GM11168 (cell line): ENCODE measurements around the gene KCP.
"Not testable (repeated sequence)": the region's sequence is repeated elsewhere in the genome, so short reads cannot be mapped to it uniquely, and the experiment has no call there.

Experiments
- in situ Hi-C: fragments of 300-500 bp; cut with MboI; formaldehyde crosslinking; loops from one replicate; pipeline ENCODE4 v1.12.0; 2022; ENCODE audit warnings: low sequenced_read_pairs; ENCODE audit not compliant: unreplicated experiment

The KCP gene

DNA sequence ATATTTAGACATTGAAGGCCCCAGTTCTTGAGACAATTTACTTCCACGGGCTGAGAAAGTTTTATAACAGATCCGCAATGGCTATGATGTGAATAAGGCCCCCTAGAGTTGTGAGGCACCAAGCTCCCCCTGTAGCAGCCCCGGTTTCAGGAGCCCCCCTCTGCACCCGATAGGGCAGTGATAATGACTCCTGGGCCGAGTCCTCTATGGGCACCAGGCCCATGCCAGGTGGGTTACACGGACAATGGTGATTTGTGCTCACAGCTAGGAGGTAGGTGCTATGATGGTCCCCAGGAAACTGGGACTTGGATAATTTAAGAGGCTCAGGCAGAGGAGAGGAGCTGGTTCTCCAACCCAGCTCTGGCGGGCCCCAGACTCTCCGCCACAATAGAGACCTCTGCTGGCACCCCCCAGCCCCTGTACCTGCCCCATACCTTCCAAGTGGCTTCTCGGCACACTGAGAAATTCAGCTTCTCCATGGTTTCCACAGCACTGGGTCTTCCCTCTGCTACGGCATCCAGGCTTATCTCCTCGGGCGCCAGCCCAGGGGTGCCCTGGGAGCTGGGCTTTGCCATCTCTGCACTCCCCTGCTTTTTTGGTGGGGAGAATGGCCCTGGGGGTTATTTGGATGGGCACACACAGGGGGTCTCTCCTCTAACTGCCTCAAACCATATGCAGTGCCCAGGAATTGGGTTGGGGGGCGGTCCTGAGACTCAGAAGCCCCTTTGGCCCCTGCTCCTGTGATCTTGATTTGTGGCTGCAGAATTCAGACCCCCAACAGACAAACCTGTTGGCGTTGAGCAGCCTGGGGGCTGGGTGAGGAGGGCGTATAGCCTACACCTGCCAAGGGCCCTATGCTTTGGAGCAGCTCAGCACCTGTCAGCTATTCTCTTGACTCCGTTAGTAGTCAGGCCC is 12.2 kb upstream of the KCP start:
- in situ Hi-C loops: no loop called here

DNA sequence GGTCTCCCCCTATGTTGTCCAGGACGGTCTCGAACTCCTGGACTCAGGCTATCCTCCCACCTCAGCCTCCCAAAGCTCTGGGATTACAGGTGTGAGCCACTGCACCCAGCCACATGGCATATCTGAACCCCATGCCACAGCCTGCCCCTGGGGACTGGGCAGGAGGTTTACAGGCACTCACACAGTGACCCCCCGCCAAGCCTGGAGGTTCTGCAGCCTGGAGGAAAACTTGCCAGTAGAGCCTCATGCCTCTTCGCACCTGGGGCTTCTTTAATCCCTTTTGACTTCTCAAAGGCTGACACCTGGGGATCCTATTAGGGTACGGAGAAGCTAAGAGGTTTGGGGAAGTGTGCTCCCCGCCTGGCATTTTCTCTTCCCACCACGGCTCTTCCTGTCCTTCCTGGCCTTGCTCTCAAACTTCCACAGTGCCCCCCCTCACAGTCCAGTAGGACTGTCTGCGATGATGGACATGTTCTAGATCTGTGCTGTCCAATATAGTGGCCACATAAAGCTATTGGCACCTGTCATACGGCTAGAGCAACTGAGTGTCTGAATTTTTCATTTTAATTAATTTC is 11.4 kb upstream of the KCP start:
- in situ Hi-C loops: no loop called here

DNA sequence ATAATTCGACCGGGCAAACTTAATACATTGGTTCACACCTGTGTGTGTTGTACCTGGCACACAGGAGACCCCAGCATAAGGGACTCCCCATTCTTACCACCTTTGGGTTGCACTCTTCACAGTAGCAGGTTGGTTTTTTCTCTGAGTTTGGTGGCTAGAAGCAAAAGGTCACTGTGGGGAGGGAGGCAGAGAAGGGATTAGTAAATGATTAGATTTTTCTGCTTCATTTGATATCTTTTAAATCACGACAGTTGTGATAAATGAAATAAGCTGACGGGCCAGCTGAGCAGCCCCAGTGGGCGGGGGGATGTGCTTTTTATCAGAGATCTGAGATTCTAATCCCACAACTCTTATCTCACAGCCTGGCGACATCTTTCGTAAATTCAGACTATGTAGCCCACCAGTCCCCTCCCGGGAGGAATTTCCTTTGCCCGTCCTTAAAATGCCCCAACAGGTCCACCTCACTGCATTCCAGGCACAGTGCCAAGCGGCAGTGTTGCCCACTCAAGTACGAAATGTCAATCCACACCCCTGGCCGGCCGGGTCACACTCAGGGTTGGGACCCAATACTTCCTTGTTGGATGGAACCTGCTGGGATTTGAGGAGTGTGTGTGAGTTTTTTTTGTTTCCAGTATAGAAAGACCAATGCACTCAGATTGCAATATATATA is 10.5 kb upstream of the KCP start:
- in situ Hi-C loops: no loop called here

DNA sequence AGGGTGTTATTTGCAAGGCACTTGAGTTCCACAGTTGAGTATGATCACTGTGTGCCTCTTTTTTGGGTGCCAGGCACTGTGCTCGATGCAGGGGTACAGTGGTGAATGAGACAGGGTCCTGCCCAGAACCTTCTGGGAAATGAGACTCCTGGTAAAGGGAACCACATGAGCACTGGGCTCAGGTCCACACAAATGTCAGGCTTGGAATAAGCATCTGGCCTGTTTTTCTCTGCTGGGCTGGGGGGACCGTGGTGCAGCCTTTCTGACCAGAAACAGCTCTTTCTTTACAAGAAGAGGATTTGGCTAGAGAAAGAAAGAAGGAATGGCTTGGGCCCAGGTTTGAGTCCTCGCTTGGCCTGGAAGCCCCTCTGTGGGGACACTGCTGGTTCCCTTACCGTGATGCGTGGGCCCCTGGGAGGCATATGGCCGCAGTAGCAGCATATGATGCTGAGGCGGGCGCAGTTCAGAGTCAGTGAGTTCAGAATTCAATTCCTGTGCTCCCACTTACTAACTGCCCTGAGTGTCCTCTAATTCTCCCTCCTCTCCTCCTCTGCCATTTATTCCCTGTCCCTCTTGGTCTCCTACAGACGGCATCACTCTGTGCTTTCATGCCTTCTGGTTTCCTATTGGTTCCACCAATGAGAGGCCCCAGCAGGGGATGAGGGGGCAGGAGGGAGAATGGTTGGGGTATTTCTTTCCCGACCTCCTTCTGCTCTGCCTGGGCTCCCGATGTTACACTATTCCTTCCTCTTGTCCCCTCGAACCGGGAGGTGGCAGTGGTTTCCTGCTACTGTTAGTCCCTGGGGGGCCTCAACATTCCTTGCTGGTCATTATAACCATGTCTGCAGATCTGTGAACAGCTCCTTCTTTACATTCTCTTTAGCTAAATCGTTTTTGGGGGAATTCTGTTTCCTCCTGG is 9.6 kb upstream of the KCP start:
- in situ Hi-C loops: no loop called here

DNA sequence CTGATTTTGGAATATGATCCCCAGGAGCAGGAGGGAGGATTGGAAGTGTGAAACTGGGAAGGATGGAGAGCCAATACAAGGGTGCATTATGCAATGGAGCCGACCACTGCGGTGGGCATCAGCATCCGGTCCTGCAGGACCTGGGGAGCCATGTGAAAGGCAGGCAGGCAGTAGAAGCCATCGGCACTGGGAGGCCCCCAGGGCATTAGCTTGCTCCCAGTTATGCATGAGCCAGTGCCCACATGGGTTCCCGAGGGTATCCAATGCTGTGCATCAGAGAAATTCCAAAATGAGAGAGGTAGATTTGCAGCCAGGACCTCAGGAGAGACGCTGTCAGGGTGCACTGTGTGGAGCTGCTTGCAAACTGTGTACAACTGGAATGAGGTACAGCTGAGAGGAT is 8.7 kb upstream of the KCP start:
- in situ Hi-C loops: no loop called here

DNA sequence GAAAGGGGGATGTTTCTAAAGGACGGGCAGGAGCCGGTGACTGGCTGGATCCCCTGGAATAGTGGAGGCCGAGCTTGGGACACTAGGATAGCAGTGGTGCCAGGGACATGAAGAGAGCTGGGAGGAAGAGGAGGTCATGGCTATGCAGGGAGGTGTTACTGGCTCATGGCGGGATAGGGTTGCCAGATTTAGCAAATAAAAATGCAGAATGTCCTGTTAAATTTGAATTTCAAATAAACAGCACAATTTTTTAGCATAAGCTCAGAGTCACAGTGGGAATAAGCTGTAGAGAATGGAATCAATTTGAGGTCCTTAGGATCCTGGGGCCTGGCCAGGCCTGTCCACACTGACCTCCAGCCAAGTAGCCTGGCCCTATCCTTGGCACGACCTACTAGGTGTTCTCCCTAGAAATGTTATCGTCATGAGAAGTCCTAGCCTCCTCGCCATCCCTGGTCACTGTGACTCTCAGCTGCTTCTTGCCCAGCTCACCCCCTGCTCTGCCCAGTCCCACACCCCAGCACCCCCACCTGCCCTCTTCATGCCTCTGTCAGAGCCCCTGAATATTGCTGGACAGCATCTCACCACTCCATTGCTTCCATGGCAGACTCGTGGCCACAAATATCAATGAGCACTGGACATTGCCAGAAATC is 7.6 kb upstream of the KCP start:
- in situ Hi-C loops: no loop called here

DNA sequence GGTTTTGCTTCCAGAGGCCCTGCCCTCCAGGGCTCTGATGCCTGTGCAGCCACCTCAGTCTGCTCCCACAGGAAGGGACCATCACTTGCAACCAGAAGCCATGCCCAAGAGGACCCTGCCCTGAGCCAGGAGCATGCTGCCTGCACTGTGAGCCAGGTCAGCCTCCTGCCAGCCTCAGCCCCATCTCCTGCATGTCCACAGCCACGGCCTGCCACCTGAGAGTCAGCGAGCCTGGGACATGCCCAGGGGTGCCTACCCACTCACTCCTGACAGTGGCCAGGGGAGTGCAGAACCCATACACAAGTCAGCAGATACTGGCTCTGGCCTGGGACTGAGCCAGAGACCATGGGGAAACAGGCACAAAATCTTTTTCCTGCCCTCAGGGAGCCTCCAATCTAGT is 6.6 kb upstream of the KCP start:
- in situ Hi-C loops: no loop called here

DNA sequence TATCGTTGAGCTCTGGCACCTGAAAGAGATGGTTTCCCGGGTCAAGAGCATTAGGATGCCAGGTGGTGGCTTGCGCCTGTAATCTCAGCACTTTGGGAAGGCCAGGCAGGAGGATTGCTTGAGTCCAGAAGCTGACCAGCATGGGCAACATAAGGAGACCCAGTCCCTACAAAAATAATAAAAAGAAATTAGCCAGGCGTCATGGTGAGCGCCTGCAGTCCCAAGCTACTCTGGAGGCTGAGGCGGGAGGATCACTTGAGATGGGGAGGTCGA is 6.1 kb upstream of the KCP start:
- in situ Hi-C loops: no loop called here

DNA sequence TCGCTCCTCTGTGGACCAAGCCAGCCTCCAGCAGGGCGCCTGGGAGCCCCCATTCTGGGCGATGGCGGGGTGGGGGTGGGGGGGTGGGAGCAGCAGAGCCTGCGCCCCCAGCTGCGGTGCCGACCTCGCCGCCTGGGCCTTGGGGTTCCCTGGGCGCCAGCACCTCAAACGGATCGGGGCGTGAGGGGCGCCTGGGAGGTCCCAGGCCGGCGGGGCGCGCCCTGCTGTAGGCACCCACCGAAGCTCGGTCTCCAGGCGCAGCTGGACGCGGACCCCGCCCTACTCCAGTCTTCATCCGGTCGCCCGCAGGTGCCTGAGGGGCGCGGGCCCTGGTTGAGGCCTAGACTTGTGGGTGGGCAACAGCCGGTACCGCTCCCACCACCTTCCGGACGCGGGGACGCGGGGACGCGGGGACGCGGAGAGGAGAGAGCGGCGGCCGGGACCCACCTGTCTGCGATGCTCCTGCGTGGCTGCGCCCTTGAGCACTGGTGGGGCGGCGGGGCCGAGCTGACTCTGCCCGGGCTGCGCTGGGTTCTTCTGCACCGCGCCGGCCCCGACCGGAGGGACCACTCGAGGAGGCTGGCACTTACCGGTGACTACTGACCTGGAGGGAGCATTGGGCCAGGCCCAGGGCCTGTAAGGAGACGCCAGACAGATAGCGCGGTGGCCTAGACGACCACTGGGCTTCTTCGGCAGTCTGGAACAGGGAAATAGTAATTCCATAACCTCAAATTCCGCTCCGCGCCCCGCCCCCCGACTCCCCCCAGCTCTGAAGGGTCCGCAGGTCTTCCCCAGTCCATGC is 5.5 kb upstream of the KCP start:
- in situ Hi-C loops: no loop called here

DNA sequence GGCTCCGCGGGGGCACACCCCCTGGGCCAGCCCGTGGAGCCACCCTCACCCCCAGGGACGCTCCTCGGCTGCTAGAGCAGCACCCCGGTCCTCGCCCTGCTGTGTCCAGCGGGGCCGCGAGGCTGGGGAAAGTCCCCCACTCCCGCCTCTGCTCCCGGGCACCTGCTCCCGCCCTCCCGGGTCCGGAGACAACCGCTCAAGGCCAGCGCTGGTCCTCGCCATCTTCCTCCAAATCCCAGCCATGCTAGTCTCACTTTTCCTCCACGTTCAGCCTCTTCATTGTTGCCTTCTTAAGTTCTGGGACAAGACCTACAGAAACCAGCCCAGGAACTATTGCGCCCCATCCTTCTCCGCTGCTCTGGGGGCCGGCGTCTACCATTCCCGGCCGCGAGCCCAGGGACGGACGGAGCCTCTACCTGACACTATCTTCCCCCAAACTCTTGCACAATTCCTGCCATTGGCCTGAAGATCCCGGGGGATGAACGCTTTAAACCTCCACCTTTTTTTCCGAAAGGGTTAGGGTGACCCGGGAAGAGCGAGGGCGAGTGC is 4.8 kb upstream of the KCP start:
- in situ Hi-C loops: no loop called here

DNA sequence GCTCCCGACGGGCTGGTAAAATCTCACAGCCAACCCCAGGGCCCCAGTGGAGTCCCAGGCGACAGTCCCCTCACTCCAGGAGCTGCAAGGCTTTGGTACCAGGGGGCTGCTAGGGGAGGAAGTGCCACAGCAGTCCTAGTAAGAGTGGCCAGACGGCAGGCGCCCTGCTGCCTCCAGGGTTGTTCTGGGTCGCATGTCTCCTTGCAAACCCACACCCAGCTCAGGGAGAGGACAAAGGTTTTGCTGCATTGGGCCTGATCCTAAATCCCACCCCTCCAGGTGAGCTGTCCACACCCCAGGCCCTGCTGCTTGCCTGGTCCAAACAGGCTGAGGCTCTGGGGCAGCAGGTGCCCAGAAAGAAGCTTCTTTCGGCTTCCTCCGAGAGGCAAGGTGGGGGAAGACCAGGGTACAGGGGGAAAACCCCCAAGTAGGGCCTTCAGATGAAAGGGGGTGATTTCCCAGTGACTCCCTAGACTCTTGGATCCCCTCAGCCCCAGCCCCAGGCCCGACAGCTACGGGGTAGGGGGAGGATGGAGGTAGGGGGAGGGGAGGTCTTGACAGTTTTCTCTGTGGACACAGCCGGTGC is 4.2 kb upstream of the KCP start:
- in situ Hi-C loops: no loop called here

DNA sequence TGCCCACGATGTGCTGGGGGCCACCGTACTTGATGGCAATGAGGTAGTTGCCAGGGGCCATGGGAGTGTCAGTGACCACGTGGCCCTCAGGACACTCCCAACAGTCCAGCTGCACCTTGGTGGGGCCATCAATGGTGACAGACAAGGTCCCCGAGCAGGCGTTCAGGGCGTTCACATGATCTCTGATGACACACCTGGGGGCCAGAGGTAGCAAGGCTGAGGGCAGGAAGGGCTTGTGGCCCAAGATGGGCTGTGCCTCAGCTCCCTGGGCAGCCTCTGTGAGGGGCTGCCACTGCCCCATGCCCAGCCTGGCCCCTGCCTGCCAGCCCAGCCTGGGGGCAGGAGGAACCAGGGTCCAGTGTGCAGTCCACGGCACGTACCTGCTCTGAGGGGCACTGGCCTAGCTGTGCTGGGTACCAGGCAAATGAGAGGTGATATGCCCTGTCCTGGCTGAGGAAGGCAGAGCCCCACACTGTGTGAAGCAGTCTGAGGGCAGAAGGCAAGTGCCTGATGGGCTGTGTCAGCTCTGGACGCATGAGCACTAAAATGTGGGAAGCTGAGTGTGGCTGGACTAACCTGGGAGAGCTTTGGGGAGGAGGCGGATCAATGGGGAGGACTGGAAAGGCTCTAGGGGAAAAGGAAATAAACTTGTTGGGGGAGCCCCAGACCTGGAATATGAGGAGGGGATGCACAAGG is 3.5 kb upstream of the KCP start:
- in situ Hi-C loops: no loop called here

DNA sequence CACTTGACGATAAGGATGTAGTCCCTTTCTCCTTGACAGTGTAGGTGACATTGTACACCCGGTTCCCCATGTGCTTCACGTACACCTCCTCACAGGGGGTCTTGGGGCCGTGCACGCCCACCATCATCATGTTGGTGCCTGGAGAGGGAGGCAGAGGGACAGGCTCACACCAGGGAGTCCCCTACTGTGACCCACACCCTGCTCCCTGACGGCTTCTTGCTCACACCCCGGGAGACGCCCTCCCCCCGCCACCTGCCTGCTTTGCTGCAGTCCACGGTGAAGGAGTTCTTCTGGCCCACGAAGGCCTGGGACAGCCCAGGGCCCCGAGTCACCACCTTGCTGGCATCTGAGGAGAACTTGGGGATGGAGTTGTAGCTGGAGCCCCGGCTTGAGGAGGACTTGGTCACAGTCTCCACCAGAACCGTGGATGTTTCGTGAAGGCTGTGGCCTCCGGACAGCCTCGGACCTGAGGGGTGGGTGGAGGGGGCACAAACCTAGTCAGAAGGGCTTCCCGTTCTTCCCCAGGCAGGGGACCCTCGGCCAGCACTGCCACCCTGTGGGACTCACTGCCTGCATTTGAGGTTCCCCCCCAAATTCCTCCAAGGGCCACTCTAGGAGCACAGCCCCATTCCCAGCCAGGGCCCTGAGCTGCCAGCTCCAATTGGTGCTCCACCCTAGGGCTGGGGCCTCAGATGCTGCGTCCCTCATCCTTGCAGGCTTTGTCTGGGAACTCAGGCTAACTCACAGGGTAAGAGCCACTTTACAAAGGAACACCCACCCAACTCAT is 2.4 kb upstream of the KCP start:
- in situ Hi-C loops: not testable (repeated sequence)

DNA sequence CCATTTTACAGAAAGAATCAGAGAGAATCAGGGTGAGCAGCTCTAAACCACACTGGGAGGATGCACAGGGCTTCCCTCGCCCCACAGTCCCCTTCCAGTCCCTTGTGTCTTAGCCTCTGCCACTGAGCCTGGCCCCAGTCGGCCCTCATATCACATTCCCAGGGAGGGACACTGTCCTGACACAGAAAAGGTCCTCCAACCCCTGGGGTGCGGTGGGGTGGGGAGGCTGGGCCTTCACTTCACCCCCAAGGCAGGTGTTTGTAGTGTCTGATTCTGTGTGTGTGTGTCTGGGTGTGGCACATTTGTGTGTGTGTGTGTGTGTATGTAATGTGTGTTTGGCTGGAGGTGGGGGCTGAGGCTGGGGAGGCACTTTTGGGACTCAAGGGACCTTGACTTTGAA is 1.8 kb upstream of the KCP start:
- in situ Hi-C loops: no loop called here

DNA sequence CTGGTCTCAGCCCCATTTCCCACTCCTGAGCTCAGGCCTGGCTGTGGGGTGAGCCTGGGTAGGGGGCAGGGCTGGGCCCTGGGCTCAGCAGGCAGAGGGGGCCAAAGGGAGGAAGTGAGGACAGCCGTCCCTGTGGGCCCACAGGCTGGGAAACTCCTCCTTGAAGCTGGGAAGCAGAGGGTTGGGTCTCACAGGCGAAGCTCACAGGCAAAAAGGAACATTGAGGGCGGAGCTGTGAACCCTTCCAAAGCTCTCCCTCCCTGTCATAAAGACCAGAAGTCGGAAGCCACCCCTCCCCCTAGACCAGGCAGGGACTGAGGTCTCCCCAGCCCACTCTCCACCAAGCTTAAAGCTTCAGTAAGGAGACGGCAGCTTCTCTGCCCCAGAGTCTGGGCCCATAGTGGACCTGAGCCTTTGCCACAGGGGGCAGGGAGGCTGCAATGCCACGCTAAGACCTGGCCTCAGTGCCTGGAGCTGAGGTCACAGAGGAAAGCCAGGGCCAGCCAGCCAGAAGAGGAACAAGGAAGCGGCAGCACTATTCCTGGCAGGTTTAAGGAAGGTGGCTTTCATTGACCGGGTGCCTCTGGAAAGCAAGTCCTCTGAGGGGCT is 1.0 kb upstream of the KCP start:
- in situ Hi-C loops: no loop called here

DNA sequence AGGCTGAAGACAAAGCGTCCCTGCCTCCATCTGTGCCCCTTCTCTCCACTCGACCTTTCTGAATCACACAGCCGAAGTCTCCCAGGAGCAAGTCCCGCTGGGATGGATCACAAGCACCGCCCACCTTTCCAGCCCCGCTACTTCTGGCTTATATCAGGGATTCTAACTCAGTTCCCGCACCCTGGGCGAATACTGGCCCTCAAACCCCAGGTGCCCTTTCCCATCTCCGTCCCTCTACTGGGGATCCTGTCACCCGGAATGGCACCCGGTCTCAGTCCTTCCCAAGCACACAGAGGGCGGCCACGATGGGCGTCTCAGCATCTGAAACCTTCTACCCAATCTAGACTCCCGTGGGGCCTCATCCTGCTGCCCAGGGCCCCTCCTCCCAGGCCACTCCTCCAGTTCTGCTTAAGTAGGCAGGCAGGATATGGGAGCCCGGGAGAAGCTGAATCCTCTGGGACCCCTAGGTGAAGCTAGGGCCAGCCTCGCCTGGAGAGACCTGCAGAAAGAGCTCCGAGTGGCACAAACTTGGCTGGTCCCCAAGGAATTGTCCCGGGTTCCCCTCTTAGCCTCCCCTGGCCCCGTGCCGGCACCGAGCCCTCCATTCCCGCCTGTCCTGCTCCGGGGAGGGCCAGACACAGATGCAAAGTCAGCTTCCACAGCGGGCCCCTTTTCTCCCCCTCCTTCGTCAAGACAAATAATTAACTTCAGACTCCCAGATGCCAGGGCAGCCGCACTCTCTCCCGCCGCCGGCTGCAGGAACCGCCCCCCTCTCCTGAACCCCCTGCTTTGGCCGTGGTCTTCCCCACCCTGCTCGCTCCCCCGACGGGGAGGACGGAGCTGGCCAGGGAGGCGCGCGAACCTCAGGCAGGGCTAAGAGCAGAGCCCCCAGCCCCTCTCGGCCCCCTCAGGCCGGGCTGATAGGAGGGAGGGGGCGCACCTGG is 612 bp downstream of the KCP start:
- in situ Hi-C loops: loop anchor here (5.0 to 10.0 kb wide), 2 partner anchors 177 to 305 kb away; no protein-coding TSS in a partner anchor
